IPS DF 19.7 (cell line): ENCODE measurements around the gene IER5.

Experiments
- DNase-seq: peaks from one replicate; pipeline ENCODE4 v3.0.0-alpha.2; 2013; ENCODE audit warnings: low read depth, low spot score

The IER5 gene

GRCh38 chr1:181097242-181097641 is 8.7 kb downstream of the IER5 start:
- no peak for DNase-seq

GRCh38 chr1:181099152-181100014 is 10.9 kb downstream of the IER5 start:
- DNase-seq = no peak

GRCh38 chr1:181100015-181100905 is 11.8 kb downstream of the IER5 start:
- DNase-seq = no peak

DNA sequence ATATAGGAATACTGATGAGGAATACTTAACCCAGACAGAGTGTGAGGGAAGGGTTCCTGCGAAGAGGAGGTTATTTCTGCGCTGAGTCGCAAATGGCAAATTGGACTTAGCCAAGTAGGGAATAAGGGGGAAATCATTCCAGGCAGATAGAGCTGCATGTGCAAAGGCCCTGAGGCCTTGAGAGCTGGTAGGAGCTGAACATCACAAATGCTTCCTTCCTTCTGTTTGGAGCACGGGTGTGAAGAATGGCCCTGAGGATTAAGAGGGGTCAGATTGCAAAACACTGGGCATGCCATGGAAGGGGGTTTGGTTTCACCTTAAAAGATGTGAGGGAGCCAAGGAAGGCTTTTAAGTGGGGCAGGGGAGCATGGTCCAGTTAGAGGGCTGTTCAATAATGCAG is 12.4 kb downstream of the IER5 start:
- DNase-seq = no peak

- DNase-seq = peak; percentile 88
These were observed 13.2 kb downstream of the IER5 start for GRCh38 chr1:181101581-181102226.

GRCh38 chr1:181102841-181103240 is 14.3 kb downstream of the IER5 start:
- DNase-seq = no peak

DNA sequence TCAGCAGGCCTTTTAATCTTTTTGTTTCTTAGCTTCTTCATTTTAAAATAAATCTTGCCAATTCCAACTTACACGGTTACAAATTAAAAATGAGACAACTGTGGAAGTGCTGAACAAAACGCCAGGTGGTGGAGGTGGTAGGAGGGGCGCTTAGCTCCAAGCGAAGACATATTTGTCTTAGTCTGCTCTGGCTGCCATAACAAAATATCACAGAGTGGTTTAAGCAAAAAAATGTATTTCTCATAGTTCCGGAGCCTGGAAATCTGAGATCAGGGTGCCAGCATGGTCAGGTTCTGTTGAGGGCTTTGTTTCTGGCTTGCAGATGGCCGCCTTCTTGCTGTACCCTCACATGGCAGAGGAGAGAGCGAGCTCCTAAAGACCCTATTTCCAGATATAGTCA is 14.9 kb downstream of the IER5 start:
- no peak for DNase-seq

GRCh38 chr1:181104042-181104789 is 15.7 kb downstream of the IER5 start:
- DNase-seq = no peak

- DNase-seq = no peak
These were observed 16.3 kb downstream of the IER5 start for GRCh38 chr1:181104790-181105133.

DNA sequence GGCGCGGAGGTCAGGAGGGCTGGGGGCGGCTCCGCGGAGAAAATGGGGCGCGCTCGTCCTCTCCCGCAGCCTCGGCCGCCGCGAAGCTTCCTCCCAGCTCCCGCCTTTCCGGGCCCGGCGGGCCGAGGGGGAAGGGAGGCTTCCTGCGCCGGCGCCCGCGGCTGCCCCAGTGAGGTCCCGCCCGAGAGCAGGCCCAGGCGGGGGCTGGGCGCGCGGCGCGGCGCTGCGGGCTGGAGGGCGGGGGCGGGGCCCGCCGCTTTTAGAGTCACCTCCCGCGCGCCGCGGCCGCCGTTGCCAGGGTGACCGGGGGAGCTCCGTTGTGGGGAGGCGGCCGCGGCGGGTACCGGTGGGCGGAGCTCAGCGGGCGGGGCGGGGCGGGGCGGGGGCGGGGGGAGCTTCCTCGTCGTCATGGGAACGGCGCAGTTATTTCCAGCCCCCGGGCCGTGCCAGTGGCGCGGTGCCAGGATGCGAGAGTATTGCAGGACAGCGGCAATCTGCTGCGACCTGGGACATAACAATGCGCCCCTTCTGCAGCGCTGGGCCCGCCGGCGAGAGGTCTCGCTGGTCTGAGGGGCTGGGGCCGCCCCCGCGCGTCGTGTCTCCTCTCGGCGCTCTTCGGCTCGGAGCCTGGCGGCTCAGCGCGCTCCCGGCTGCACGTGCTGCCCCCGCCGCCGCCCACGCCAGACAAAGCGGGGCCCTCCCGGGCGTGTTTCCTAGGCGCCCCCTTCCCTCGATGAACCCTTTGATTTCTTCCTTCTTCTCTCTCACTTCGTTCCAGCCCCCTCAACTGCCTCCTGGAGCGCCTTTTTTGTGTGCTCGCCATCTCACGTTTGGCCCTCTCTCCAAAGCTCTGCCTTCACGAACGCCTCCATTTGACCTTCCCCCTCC is 16.9 kb downstream of the IER5 start:
- no peak for DNase-seq

GRCh38 chr1:181106022-181106312 is 17.5 kb downstream of the IER5 start:
- no peak for DNase-seq

- no peak for DNase-seq
These were observed 18.0 kb downstream of the IER5 start for GRCh38 chr1:181106479-181106878.

GRCh38 chr1:181107711-181108110 is 19.2 kb downstream of the IER5 start:
- no peak for DNase-seq

DNA sequence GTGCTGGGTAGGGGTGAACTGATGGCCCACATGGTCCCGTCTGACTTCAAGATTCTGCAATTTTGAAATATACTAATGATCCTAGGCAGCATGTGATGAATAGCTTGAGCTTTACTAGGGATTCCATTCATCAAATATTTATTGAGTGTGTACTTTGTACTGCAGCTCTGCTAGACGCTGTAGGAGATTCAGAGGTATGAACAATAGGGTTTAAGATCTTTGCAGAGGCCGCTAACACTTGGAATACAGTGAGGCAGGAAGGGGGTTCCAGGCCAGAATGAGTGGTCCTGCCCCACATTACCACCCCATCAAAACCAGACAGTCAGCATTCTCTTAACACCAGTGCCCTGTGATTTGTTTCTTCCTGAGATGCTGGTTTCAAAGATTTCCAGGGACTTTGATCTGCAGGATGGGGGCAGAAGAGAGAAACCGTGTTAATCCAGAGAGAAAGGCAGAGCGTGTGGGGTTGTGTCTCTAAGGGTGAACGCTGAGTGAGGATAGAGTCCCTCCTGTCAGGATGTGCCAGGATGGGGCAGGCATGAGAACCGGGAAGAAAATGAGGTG is 19.9 kb downstream of the IER5 start:
- DNase-seq = no peak

DNA sequence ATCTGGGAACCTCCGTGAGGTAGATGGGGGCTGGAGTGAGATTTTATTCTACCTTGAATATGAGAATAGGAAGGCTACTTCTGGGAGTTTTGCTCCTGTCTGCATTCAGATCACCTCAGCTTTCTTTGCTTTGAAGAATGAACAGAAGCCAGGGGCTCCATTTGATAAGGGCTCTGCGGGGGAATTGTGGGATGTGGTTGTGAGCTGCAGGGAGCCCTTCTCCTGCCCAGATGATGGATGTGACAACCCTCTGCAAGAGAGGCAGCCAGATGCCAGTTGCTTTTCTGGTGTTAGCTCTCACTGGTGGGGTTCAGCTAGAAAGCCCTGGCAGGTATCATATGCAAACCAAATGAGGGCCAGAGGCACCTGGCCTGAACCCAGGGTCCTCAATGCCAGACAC is 21.5 kb downstream of the IER5 start:
- DNase-seq = no peak

DNA sequence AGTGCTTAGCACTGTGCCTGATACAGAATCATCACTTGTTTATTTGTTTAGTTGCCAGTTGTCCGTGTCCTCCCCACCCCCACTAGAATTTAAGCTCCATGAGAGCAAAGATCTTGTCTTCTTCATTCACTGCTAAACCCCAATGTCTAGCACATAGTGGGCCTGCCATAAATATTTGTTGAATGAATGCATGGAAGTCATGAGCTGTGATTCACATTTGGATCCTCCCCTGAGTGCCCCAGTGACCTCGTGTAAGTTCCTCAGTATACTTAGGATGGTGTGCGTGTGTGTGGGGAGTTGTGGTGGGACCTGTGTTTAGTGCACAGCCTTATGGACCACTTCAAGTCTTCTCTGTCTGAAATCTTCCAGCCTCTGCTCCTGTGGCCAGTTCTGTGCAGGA is 23.1 kb downstream of the IER5 start:
- no peak for DNase-seq

- no peak for DNase-seq
These were observed 23.8 kb downstream of the IER5 start for GRCh38 chr1:181112071-181112929.

DNA sequence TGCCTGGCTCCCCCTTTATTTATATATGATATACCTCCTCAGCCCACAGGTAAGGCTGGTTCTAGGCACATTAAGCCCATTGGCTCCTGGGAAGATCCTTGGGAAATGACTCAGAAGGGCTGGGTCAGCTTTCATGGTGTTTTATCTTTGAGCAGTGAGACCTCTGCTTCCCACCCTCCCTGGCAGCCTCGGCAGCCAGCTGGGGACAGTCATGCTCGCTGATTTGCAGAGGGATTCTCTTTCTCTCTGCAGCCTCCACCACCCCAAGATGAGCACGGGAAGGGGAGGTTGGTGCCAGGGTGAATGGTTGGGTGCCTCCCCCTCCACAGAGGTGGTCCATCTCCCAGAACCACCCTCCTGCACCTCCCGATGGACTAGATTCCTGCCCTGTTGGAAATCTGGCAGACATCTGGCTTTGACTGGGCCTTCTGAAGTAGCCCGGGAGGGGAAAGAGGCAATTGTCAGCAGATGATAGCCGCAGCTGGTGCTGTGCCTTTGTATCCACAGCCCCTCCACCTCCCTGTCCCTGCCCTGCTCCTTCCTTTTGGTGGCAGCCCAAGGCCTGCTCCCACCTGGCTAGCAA is 24.6 kb downstream of the IER5 start:
- DNase-seq = no peak
